ENCODE measurements around the gene PON3.

The PON3 gene

DNA sequence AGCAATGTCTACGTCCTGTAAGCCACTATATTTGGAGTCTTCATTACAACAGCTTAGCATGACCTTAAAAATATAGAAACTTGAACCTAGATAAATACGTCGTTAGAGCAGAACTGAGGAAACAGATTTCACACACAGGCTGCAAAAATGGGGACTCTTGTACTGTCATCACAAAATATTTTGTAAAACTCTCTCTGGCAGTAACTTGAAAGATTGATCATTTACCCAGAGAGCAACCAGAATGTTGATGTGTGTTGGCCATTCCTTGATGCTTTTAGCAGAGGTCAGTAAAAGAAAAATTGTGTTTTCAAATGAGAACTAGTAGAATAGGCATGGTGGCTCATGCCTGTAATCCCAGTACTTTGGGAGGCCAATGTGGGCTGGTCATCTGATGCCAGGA lies 57.3 kb downstream of the PON3 start:
- no peak for DNase-seq

GRCh38 chr7:95335093-95335492 lies 61.1 kb downstream of the PON3 start:
- DNase-seq = no peak

DNA sequence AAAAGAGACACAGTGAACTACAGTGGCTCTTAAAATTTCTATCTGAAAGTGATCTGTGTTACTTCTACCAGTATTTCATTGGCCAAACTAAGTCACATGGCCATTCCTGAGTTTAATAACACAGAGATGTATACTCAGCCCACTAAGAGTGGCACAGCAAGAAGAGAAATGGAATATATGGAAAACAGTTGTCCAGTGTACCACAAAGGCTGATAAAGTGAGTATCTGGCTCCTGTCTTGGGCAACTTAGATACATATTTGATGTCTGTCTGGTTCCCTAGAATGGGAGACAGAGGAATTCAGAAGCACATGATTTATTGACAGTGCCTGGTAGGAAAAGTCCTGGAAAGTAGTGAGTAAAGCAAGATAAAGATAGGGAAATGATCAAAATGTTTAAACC lies 61.7 kb downstream of the PON3 start:
- DNase-seq = no peak

- DNase-seq = no peak
These were observed 65.2 kb downstream of the PON3 start for GRCh38 chr7:95330961-95331337.

- DNase-seq = no peak
These were observed 65.8 kb downstream of the PON3 start for GRCh38 chr7:95330204-95330960.

- no peak for DNase-seq
These were observed 68.8 kb downstream of the PON3 start for GRCh38 chr7:95327356-95327755.

DNA sequence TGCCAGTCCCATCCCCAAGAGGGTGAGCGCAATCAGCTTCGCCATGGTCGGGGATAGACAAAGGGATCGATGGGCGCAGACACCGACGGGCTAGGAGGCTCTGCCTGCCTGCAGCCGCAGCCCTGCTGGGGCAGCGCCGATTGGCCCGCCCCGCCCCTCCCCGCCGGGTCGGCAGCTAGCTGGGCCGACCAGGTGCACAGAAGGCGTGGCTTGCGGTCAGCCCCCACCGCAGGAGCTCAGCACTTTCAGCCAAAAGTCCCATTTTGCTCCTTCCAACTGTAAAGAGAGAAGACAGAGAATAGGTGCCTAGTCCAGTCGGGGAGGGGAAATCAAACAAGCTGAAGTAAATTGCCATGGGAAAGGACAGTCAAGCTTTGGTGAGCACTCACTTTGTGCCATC lies 71.7 kb downstream of the PON3 start, which contains the start of gene PON1:
TSS of gene PON1 (minus strand) at position 102 of the 400 bp plus-strand sequence. CDS start at position 45, 57 bp downstream.
- DNase-seq = no peak

DNA sequence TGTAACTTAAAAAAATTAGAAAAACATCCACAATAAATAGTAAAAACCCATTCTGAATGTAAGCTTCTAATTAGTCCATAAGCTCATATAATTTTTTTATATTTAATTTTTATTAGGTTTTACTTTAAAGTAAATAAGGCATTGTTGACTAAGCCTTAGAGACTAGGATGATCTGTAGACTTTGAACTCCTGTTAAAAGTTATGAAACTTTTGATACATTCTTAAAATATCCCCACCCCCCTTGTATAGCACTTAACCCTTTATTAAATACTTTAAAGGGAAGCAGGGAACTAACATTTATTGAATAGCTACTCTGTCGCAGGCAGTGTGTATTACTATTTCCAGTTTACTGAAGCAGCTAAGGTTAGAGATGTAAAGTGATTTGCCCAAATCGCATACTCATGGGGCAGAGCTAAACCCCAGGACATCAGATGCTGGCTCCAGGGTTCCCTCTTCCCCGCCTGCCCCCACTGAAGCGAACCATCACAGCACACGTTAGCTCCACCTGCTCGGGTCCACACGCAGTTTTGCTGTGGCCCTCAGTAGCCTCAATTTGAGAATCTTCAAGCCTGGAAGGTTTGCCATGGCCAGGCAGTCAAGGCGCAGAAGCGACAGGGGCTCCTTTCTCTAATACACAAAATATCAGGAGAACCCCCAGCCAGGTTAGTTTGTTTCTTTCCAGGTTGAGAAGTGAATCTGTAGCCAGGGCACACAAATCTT lies 72.6 kb downstream of the PON3 start:
- no peak for DNase-seq

- no peak for DNase-seq
These were observed 73.3 kb downstream of the PON3 start for GRCh38 chr7:95322854-95323253.

- DNase-seq = no peak
These were observed 73.8 kb downstream of the PON3 start for GRCh38 chr7:95322396-95322795.

GRCh38 chr7:95321720-95322119 lies 74.5 kb downstream of the PON3 start:
- no peak for DNase-seq

DNA sequence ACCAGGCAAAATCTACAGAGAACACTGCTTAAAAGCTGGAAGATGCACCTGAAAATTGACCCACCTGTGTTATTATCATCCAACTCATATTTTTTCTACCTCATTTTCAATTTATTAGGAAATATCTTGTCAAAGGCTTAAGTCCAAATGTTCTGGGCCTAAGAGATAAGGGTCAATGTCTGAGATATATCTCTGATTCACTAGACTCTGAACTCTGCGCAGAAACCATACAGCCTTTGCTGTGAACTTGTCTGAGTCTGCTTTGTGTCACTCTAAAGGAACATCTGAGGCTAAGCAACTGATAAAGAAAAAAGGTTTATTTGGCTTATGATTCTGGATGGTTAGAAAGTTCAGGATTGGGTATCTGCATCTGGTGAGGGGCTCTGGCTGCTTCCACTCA lies 75.5 kb downstream of the PON3 start:
- no peak for DNase-seq

DNA sequence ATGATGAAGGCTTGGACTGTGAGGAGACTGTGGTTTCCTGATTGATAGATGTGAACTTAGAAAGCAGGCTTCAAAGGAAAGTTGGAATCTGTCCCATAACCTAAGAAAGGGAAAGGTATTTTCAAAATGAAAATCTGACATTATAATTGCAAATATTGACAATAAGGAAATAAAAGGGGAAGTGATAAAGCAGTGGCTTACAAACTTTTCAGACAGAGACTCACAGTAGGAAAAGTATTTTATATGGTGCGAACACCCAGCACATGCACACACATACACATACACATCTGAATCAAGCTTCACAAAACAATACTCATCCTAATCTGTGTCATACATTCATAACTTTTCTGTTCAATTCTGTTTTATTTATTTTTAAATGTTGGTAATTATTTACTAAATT lies 76.6 kb downstream of the PON3 start:
- DNase-seq = no peak

- no peak for DNase-seq
These were observed 77.6 kb downstream of the PON3 start for GRCh38 chr7:95318501-95319100.

DNA sequence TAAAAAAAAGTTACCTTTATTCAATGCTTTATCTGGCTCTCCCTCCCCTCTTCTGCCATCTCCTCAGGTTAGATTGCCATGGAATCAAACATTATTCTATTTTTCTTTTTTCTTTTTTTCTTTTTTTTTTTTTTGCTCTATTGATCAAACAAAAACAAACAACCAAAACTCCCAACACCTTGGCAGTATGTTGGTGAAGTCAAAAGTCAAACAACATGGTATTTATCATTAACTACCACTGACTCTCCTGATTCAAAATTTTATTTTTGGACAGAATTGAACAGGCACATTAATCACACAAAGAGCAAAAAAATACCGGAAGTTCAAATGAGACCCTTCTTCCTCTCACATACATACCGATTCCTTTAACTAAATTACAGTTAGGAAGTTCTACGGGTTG lies 78.2 kb downstream of the PON3 start:
- no peak for DNase-seq

- no peak for DNase-seq
These were observed 78.6 kb downstream of the PON3 start for GRCh38 chr7:95317546-95317945.

DNA sequence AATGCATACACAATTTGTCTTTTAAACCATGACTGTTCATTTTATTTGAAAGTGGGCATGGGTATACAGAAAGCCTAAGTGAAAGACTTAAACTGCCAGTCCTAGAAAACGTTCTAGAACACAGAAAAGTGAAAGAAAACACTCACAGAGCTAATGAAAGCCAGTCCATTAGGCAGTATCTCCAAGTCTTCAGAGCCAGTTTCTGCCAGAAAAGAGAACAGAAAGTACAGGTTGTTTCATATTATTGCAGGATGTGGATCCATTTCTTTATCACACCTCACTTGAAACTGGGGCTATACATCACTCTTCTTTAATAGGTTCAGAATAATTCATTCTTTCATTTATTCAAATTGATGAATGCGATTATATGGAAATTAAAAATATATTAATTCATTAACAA lies 79.6 kb downstream of the PON3 start:
- no peak for DNase-seq

DNA sequence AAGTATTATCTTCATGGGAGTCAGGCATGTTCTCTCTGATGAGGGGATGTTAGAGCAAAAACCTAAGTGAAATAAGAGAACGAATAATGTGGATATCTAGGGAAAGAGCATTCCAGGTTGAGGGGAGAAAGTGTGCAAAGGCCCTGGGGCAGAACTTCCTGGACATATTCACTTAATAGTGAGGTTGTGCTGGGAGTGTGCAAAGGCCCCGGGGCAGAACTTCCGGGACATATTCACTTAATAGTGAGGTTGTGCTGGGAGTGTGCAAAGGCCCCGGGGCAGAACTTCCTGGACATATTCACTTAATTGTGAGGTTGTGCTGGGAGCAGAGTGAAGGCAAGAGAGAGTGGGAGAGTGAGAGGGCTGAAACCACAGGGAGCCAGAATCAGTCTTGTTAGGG lies 83.6 kb downstream of the PON3 start:
- DNase-seq = no peak

- DNase-seq = no peak
These were observed 84.8 kb downstream of the PON3 start for GRCh38 chr7:95311389-95311788.

GRCh38 chr7:95309951-95310350 lies 86.2 kb downstream of the PON3 start:
- no peak for DNase-seq

Measured in NCI-H1436 (cell line).